HG02759 (cell line): ENCODE data around the gene FCN1.

Experiments
- ATAC-seq: cut with Tn5 transposase; IDR thresholded peaks from one replicate; pipeline ENCODE4 v1.9.1; 2021; ENCODE audit warnings: mild to moderate bottlenecking, moderate library complexity; ENCODE audit not compliant: unreplicated experiment

Gene FCN1

GRCh38 chr9:134894136-134894860 is 23.4 kb downstream of the FCN1 start:
- ATAC-seq, result no peak

- no peak for ATAC-seq
Observed at GRCh38 chr9:134892820-134893420, 24.8 kb downstream of the FCN1 start.

GRCh38 chr9:134892221-134892620 is 25.5 kb downstream of the FCN1 start:
- ATAC-seq, result no peak

- ATAC-seq, result no peak
Observed at GRCh38 chr9:134891713-134892112, 26.0 kb downstream of the FCN1 start.

GRCh38 chr9:134891053-134891452 is 26.7 kb downstream of the FCN1 start:
- ATAC-seq, result no peak

- ATAC-seq, result no peak
Observed at GRCh38 chr9:134890155-134890495, 27.6 kb downstream of the FCN1 start.

GRCh38 chr9:134889386-134890154 is 28.1 kb downstream of the FCN1 start:
- no peak for ATAC-seq

- no peak for ATAC-seq
Observed at GRCh38 chr9:134888603-134889190, 29.0 kb downstream of the FCN1 start.

GRCh38 chr9:134887686-134888602 is 29.8 kb downstream of the FCN1 start:
- no peak for ATAC-seq

- ATAC-seq, result no peak
Observed at GRCh38 chr9:134887219-134887618, 30.5 kb downstream of the FCN1 start.

- no peak for ATAC-seq
Observed at GRCh38 chr9:134886413-134886913, 31.2 kb downstream of the FCN1 start.

- ATAC-seq, result no peak
Observed at GRCh38 chr9:134885679-134886412, 31.9 kb downstream of the FCN1 start.

- no peak for ATAC-seq
Observed at GRCh38 chr9:134885001-134885678, 32.6 kb downstream of the FCN1 start.

GRCh38 chr9:134884492-134884891 is 33.2 kb downstream of the FCN1 start:
- no peak for ATAC-seq

GRCh38 chr9:134883040-134883782 is 34.5 kb downstream of the FCN1 start:
- no peak for ATAC-seq

GRCh38 chr9:134882204-134882785 is 35.4 kb downstream of the FCN1 start:
- no peak for ATAC-seq

- no peak for ATAC-seq
Observed at GRCh38 chr9:134881313-134881670, 36.4 kb downstream of the FCN1 start.
